Measurements from ENCODE around the gene PACSIN1.
"Not testable (repeated sequence)": the region's sequence is repeated elsewhere in the genome, so short reads cannot be mapped to it uniquely, and the experiment has no call there.

The PACSIN1 gene

DNA sequence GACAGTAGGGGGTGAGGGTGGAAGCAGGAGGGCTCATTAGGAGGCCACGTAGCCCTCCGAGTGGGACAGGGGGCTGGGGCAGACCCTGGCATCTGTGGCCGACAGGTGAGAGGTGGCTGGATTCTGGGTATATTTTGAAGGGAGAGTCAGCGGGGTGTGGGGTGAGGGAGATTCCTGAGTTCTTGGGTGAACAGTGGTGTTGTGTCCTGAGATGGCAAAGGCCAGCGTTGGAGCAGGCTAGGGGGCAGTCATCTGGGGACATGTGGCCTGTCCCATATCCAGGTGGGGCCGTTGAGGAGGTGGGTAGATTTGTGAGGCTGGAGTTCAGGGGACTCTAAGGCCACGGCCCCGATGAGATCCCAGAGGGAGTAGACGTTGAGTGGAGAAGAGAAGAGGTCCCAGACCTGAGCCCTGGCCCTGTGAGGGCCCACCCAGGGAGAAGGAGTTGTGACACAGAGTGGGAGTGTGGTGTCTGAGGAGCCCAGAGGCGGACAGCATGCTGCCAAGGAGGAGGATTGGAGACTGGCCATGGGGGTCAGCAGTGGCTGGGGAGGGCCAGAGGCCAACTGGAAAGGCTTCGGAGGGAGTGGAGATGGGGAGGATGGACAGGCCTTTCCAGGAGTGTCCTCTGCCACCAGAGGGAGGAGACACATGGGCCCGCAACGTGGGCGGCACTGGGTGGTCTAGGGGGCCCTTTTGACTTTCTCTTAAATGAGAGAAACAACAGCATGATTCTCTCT lies 19.6 kb downstream of the PACSIN1 start:
- no peak for DNase-seq

DNA sequence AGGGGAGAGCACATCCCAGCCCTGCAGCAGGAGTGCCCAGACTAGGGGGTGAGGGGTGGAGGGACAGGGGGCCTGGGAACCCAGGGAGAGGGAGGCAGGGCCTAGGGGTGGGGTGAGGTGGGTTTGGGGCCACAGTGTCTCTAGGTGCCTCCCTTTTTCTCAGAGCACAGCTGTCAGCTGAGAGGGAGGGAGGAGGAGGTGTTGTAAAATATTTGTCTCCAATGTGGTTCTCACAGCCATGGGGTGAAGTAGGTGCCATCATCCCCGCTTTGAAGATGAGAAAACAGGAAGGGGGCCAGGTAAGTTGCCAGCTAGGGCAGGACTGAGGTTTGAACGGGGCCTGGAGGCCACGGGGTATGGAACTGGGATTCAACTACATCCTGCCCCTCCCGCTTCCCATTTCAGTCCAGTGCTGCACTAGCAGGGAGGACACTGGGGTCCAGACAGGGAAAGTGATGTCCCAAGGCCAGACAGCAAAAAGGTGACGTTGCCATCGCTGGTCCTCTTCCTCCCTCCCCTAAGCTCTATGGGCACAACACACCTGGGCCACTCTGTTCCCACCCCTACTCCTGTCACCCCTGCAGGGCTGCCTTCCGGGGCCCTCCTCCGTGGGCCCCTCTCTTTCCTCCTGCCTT lies 20.3 kb downstream of the PACSIN1 start:
- DNase-seq: no peak

DNA sequence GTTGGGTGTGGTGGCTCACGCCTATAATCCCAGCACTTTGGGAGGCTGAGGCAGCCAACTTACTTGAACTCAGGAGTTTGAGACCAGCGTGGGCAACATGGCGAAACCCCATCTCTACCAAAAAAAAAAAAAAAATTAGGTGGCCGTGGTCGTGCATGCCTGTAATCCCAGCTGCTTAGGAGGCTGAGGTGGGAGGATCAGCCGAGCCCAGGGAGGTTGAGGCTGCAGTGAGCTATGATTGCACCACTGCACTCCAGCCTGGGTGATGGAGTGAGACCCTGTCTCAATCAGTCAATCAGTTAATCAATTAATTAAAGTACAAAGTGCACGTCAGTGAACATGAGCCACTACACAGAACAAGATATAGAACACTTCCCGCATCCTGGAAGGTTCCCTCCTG lies 21.0 kb downstream of the PACSIN1 start:
- not testable (repeated sequence) for DNase-seq

DNA sequence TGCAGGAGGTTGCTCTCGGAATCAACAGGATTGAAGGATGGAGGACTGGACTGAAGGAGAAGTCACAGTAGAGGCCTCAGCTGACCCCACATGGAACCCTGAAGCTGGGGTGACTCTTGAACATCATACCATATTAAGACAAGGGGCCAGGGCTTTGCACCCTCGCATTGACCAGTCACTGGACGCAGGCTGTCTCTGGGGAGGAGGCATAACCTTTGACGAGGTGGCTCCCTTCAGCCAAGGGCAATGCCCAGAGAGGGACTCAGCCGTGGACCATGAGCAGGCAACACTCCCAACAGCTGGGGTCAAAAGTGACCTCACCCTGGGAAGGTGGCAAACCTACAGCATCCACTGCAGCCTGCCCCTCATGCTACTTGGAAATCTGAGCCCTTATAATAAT lies 21.7 kb downstream of the PACSIN1 start:
- no peak for DNase-seq

DNA sequence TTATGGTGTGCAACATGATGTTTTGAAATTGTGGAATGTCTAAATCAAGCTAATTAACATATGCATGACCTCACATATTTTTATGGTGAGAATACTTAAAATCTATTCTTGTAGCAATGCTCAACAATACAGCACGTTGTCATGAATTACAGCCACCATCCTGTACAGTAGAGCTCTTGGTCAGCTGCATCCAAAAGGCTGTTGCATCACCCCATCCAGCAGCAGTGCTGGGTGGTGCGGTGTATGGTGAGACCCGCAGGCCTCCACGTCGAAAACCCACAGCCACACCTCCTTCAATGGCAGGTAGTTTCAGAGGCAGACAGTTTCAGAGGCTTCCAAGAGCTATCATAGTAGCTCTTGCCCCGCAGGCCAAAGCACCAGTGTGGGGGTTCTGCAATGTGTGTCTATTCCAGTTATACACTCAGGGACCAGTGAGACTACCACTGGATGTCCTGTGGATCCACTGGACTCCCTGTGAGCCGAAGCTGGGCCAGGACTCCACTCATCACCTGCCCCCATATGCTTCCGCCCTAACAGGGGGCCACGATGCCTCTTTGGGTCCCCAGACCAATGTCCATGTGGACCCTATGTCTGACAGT lies 23.4 kb downstream of the PACSIN1 start:
- no peak for DNase-seq

DNA sequence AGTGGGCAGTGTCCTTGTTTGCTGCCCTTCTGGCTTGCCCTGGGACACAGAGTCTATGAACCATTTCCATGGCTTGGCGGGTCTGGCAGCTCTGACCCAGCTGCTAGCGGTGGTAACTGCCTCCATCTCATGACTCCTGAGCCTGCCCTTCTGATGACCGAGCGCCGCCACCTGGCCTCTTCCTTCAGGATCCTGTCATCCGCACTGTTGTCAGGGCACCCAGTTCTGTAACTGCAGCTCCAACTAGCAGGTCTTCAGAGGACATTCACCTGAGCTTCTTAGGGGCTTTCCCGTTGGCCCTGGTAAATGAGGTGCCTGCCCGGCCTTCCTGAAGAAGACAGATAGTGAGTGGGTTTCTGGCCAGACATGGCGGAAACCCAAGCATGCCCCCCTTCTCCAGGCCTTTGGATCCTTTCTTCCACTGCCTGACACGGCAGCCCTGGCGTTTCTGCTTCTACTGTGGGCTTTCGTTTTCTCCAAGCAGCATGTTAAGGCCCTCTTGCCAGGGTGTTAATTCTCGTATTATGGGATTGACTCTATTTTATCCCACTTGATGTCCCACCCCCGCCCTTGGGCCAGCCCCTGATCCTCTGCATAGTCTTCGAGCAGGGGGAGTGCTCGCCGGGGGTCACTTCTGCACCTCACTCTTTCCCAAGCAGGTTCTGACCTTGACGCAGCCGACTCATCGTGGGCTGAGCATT lies 24.7 kb downstream of the PACSIN1 start:
- no peak for DNase-seq

DNA sequence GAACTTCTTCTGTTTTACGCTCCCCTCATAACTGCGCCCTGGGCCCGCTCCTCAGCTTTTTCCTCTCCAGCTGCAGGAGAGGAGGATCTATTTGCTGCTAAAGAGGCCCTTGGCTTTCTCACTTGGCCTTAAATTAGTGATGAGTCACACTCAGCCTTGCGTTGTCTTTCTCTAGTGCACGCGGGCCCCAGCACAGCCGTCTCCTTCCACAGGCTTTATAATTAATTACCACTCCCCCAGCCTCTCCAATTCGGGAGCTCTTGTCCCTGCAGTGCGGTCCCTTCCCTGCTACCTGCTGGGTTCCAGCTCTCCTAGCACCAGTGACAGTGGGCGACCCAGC lies 25.2 kb downstream of the PACSIN1 start:
- DNase-seq: no peak

DNA sequence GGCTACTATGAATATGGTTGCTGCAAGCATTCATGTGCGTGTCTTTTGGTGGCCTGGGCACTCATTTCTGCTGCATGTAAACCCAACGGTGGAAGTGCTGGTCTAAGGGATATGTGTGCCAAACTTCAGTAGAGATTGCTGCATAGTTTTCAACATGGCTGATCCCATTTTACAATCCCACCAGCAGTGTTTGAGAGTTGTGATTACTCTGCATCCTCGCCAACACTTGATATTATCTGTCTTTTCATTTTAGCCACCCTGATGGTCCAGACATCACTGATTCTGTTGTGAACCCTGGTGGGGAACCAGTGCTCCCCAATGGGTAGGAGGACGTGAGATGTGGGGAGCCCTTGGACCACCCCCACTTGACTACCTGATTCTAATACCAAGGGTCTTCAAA lies 27.5 kb downstream of the PACSIN1 start:
- DNase-seq: no peak

DNA sequence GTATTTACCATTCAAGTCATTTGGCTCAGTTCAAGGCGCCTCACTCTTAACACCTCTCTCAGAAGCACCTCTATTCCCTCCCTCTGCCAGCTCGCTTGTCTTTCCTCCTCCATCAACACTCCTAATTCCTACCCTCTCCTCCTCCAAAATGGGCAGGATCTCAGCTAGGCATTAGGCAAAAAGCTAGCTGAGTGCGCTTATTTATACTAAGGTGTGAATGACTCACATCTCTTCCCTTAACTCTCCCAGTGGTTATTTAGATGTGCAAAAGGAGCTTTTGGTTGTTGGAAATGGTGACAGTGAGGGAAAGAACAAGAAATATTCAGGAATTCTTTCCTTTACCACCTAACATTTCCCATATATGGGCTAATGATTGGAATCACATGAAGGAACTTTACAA lies 29.1 kb downstream of the PACSIN1 start:
- DNase-seq: no peak

DNA sequence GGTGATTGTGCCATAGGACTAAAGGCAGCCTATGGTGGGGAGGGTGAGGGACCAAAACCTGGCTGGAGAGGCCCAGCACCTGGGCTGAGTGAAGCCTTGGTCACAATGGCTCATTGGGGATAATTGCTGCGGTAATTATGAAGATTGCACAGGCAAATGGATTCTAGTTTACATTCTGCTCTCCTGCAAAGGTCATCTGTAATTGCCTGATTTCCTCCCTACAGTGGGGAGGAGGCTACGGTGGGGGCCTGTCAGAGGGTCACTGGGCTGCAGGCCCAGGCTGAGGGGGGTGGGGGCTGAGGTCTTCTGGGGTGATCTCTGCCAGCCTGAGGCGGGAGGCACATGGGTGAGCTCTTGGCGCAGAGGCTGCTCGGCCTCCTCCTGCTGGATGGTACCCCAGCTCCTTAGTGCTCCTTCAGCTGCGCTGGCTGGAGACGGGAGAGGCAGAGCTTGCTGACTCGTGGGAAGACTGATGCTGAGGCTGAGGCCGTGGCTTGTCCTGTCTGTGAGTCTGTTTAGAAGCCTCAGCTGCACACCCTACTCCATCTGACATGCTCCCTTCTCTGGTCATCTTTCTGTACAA lies 30.3 kb downstream of the PACSIN1 start:
- no peak for DNase-seq

DNA sequence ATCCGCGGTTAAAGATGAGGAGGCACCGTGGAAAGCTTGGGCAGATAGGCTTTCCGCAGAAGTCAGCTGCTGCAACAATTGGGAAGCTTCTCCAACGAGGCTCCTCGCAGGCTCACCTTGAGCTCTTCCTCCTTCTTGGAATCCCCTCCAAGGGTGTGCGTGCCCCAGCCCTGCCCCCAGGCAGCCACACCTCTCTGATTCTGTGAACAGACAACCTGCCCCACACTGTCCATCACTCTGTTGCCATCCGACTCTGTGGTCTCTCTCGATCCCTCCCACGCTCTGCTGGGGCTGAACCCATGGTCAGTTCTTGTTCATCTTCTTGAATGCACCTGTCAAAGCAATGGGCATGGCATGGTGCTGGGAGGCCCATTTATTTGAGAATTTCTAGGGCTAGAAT lies 31.5 kb downstream of the PACSIN1 start:
- no peak for DNase-seq

DNA sequence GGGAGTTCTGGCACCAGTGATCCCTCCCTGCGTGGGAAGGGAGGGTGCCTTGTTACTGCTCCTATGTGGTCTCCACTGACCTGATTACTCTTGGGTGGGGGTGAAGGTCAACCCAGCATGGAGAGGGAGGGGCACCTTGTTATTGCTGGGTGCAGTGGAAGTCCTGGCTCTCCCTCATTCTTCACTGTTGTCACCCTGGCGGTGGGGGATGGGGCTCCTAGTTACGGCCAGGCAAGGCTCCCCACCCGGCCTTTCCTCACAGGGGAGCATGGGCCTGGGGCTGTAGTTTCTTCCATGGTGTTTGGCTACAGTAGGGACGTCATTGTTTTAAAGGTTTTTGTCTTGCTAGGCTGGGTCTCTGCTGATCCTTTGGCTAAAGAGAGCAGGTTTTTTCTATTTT lies 40.8 kb downstream of the PACSIN1 start:
- DNase-seq: no peak

DNA sequence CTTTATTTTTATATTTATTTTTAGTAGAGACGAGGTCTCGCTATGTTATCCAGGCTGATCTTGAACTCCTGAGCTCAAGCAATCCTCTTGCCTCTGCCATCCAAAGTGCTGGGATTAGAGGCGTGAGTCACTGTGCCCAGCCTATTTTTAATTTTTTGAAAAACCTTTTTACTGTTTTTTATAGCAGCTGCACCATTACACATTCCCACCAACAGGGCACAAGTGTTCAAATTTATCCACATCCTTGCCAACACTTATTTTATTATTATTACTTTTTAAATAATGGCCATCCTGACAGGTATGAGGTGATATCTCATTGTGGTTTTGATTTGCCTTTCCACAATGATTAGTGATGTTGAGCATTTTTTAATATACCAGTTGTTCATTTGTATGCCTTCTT lies 42.5 kb downstream of the PACSIN1 start:
- no peak for DNase-seq

DNA sequence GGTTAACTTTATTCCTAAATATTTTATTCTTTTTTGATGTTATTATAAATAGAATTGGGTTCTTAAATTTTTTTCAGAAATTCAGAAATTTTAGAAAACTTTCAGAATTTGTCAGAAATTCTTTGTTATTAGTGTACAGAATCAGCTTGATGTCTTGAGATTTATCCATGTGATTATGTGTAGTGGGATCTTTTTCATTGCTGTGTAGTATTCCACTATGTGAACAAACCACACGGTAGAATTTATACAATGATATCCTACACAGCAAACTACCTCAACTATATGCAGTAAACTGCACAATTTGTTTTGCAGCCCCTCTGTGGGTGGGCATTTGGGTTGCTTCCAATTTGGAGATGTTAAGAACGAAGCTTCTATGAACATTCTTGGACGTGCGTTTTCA lies 43.9 kb downstream of the PACSIN1 start:
- DNase-seq: no peak

DNA sequence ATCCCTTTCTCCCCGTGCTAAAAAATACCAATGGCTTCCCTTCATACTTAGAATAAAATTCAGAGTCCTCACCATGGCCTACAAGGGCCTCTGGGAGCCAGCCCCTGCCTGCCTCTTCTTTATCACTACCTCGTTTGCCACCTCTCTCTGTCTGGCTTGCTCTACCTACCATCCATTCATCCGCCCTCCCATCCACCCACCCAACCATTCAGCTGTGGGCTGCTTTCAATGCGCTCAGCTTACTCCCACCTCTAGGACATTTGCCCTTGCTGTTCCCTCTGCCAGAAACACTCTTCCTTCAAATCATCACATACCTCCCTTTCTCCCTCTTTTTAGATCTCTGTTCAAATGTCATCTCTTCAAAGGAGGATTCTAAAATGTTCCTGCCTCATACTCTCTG lies 44.4 kb downstream of the PACSIN1 start:
- DNase-seq: no peak

DNA sequence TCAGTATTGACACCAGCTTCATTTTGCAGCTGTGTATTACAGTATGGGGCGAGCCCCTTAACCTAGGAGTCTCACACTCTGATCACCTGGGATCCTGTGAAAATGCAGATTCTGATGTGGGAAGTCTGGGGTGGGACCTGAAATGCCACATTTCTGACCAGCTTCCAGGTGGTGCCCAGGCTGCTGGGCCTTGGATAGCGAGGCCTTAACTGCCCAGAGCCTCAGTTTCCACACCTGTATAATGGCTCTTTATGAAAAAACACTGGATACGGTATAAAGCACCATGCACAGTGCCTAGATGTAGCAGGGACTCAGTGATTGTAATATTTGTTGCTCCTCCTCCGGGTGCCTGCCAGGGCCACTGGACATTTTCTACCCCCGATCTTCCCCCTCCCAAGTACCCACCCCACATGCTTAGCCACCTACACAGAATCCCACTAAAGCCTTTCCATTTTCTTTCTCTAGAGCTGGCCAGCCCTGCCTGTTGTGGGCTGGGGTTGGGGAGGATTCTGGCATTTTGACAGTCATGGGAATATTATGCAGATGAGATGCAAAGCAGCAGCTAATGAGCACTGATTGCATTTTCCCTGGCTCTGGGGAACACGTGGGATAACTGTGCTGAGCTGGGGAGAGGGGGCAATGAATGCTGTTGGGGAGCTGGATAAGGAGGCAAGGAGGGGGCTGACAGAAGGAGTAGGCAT lies 45.5 kb downstream of the PACSIN1 start:
- no peak for DNase-seq

DNA sequence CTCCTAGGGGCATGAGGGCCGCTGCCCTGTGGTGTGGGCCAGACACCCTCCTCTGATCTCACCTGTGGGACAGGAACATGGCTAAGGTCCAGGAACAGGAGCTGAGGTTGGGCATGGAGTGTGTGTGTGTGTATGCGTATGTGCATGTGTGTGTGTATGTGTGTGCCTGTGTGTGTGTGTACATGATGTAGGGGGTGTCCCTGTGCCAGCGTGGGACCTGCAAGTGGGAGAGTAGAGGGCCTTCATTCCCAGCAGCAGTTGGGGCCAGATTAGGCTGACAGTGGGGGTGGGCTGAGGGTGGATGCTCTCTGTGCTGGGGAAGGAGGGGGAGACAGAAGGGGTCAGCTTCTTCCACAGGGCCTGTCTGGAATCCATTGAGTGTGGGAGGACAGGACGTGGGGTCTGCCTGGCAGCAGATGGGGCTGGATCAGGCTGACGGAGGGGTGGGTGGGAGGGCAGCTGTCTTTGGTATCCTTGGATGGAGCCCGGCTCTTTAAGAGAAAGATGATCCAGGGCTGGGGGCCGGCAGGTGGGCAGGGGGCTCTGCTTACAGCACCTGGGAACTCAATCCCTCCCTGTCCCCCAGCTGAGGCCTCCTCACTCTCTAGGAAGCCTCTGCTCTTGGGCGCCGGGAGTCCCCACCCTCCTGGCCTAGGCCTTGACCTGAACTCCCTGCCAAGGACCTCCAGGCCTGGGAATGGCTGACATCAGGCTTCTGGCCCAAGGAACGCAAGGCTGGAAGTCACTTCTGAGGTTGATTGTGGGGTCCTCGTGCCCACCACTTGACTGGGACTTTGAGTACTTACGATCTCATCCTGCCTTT lies 46.2 kb downstream of the PACSIN1 start:
- DNase-seq: no peak

DNA sequence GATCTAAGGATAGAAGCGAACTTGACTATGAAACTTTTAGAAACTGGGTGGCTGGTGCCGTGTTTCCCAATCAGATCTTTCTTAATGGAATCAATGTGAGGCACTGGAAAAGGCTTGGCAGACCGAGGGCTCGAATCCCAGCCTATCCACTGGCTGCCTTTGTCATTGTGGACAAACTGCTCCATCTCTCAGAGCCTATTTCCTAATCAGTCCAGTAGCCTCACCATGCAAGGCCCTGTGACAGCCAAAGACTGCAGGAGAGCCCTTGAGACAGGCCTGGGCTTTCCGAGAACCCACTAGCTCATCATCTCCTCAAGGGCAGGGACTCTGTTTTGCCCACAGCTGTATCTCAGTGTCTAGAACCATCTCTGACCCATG lies 46.9 kb downstream of the PACSIN1 start:
- no peak for DNase-seq

DNA sequence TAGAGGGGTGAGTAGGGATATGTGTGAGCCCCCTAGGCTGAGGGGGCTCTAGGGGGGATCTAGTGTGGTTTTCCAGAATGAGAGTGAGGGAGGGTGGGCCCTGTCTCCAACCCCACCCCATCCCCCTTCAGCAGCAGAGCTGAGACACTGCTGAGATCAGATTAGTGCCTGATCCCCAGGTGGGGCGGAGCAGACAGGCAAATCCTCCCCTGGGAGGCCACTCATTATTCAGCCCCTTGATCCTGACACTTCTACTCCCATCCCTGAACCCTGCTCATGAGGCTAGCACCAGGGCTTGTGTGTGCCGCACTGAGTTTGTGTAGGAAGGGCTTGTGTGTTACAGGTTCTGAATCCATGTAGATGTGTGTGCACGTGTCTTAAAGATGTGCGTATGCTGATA lies 47.8 kb downstream of the PACSIN1 start:
- DNase-seq: no peak

DNA sequence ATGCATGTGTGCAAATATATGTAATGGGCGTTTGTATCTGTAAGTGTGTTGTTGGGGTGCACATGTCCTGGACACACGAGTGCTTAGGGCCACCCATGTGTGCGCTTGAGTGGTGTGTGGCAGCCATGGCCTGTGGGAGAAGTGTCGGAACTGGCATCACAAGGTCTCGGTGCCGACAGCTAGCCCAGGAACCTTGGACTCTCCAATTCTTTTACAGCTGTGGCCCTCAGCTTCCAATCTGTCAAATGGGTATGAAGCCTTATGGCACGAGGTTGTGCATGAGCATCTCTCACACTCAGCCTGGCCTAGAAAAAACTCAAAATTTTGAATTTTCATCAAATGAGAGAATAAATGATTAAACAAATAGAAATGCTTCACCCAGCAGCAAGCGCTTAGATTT lies 48.2 kb downstream of the PACSIN1 start:
- DNase-seq: no peak

DNA sequence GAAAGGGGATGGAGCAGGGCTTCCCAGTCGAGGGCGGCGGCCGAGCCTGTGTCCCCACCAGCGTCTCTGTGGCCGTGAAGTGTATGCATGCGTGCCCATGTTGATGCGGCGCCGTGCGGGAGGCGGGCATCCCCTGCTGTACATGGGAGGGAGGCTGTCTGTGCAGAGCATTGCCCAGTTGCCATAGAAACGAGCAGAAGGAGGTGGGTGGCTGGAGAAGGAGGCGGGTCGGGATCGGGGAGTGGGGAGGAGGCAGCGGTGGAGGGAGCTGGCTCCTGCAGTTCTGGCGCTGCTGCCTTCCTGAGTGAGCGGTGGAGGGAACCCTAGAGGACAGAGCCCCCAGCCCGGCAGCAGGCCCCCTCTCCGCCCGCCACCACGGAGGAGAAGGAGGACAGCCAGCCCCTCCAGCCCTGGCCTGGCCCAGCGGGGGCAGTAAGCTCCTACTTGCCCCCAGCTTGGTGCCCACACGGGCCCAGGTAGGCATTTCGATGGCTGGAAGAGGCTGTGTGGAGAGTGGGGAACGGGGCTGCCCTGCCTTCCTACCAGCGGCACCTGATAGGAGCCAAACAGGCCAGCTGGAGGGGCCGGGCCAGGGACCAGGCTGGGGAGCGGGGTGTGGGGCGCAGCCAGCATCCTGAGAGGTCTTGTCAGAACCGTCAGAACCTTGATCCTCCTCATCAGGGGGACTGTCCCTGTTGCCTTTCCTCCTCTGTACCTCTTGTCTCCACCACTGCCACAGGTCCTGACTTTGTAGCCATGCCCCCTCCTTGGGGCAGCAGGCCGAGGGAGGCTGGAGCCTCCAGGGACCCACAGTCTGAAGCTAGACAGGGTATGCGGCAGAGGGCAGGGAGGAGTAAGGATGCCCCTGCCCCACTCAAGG lies 49.0 kb downstream of the PACSIN1 start:
- no peak for DNase-seq
